T47D (cell line): Measurements from ENCODE around the gene RBFOX2.

Source experiments
- DNase-seq, 2 experiments: peaks; one replicate each; pipeline versions ENCODE4 v3.0.0 to v3.0.0-alpha.2; 2011 to 2012; ENCODE audit warnings: low read depth in 1 of 2, low spot score in 1 of 2
- JUND ChIP-seq: IDR thresholded peaks from 2 replicates; pipeline ENCODE4 v1.6.1; 2012; ENCODE audit warnings: low read depth
- in situ Hi-C: cut with HindIII; loops from 2 replicates; pipeline ENCODE4 v1.10.0; 2016; ENCODE audit warnings: low sequenced_read_pairs, low pct_unique_long_range_greater_than_20kb

RBFOX2 gene

DNA sequence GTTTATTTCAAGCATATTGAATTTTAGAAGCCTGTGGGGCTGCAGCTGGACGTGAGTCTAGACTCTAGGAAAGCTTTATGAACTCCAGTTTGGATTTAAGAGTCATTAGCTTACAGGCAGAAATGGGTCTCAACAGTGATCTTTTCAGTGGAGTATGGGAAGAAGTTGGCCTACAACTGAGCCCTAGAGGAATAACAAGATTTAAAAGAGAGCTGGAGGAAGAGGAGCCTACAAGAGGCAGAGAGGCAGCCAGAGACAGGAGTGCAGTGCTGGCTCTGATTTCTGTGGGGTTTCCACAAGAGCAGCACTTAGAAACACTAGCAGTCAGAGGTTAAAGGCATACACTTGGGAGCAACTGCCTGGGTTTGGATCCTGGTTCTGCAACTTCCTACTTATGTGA is 293.1 kb downstream of the RBFOX2 start:
- in situ Hi-C loops, result no loop called here
- TF ChIP-seq JUND, result no peak
- DNase-seq, result no peak

DNA sequence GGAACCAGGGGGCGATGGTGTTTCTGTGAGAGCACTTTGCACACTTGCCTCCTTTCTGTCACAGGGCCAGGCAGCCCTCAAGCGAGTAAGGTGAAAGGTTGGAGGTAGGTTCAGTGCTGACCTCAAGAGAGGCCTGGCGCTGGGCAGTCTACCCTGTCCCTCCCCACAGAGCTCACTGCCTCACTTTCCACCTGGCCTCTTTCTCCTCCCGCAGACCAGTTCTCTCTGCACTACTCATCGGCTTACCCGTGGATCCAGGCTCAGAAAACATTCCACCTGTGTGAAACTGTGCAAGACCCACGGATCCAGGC is 294.2 kb downstream of the RBFOX2 start:
- DNase-seq, result no peak
- TF ChIP-seq JUND, result no peak
- in situ Hi-C loops, result no loop called here

DNA sequence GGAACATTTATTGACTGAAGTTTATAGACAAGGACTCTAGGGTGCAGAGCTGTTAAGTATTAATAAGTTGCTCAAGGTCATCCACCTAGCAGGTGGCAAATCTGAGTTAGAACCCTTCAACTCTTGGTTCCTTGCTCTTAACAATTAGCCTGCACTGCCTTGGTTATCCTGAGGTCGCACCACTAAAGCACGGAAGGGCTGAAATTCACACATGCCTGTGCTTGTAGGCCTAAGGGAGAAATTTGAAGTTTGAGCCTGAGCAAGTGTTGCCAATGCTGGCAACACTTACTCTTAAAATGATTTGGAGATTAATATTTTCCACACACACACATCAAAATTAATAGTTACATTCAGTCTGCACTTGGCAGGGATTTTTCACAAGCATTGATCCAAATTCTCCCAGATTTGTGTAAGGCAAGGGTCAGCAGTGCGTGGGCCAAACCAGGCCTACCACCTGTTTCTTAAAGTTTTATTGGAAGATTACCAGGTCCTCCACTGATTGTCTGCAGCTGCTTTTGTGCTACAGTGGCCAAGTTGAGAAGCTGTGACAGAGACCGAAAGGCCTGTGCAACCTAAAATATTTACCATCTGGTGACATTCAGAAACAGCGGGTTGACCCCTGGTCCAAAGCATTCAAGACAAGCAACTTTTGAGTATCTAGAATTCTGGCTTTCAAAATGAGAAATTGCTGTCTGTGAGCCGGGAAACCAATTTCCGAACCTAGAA is 294.7 kb downstream of the RBFOX2 start:
- DNase-seq, result no peak
- in situ Hi-C loops, result no loop called here

DNA sequence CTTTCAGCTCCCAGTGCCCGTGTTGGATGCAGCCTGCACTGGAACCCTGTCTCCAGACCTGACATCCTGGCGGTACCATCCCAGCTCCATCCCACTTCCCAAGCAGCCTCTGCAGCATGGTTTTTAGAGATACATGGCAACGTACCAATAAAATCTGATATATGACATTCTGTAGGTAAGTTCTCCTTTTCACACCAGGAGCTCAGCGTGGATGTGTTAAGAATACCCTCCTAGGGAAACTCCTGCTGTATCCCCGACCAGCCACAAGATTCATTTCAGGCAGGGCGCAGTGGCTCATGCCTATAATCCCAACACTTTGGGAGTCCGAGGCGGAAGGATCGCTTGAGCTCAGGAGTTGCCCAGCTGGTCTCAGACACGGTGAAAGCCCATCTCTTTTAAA is 295.6 kb downstream of the RBFOX2 start:
- in situ Hi-C loops, result no loop called here
- no peak for TF ChIP-seq JUND
- no peak for DNase-seq

More for the DNA sequence above, 294.7 kb downstream of the RBFOX2 start:
- no peak for TF ChIP-seq JUND

DNA sequence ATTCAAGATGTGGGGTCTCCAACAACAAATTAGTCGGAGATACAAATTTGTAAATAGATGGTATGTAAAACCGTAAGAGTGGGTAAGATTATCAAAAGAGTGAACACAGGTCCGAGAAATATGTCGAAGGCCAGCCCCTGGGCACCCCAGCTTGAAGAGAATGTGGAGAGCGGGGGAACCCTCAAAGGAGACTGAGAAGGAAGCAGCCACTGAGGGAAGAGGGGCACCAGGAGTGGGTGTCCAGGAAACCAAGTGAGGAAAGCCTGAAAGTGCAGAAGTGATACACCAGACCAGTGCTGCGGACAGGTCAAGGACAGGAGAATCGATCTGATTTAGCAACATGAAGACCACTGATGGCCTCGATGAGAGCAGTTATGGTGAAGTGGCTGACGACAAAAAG is 296.5 kb downstream of the RBFOX2 start:
- in situ Hi-C loops, result no loop called here
- no peak for TF ChIP-seq JUND
- no peak for DNase-seq

DNA sequence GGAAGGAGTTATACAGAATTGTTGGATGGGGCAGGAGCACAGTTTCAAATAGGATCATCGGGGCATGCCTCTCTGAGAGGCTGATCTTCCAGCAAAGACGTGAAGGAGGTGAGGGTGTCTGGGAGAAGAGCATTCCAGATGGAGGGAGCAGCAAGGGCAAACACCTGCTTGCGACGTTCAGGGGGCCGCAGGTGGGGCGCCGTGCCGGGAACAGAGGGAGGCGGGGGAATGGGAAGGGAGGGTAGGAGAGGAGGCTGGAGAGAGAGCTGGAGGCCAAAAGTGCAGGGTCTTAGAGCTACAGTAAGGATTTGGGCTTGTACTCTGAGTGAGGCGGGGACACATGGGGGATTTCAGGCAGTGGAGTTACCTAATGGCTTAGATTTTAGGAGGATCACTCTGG is 297.3 kb downstream of the RBFOX2 start:
- in situ Hi-C loops, result no loop called here
- no peak for TF ChIP-seq JUND
- no peak for DNase-seq

DNA sequence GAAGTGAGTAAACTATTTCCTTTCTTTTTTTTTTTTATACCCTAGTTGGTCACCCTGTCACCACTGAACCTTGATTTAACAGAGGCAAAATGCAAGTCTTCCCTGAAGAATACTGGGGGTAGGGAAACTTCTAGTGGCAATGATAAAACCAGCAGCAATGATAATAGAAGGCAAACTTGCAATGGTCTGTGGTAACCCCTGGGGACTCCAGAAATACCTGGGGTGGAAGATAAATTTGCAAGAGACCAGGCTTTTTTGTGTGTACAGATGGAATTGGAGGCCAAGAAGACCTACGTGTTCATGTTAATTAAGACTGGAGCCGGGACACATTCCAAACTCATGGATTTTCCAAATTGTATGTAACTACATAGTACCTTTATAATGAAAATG is 299.3 kb downstream of the RBFOX2 start:
- in situ Hi-C loops, result no loop called here
- no peak for TF ChIP-seq JUND
- DNase-seq, result no peak

DNA sequence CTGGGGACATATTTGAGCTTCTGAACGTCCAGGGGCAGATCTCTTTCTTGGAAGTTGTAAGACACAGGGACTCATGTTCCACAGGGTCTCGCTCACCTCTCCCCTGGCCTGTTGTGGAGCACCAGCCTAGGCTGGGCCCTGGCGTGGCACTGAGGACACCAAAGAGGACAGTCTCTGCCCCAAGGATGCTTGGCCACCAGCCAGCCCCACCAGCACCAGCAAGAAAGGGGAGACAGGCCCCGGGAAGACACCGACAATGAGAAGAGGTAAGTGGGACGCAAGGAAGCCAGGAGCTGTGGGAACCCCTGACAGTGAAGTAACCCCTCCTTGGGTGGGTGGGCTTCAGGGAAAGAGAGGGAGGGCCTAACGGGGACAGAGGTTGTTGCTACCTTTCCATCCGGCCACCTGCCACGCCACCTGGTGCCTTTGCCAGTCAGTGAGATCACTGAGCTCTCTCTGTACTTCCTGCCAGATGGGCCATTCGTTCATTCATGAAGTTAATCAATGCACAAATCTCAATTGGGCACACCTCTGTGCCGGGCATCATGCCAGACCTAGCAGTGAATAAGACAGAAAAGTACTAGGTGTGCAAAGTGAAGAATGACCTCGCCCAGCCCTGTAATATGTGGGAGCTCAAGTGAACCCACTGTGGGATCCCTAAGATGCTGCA is 299.9 kb downstream of the RBFOX2 start:
- TF ChIP-seq JUND, result no peak
- in situ Hi-C loops, result no loop called here
- peak in 1 of 2 experiments; percentile 6 for DNase-seq

DNA sequence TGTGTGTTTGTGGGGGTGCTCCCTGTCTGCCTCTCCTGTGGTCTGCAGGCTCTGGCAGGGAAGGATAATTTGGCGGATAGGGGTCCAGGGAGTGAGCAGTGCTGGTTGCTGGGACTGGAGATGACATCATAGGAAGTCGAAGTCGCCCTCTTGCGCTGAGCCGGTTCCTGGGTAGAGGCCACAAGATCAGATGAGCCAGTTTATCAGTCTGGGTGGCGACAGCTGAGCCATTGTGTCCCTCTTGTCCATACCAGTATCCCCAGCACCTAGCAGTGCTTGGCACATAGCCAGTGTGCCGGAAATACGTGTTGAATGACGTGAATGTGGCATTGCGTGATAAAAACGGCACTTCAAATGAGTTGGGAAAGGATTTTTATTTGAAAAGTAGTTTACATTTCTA is 301.2 kb downstream of the RBFOX2 start:
- DNase-seq, result no peak
- TF ChIP-seq JUND, result no peak
- in situ Hi-C loops, result no loop called here

DNA sequence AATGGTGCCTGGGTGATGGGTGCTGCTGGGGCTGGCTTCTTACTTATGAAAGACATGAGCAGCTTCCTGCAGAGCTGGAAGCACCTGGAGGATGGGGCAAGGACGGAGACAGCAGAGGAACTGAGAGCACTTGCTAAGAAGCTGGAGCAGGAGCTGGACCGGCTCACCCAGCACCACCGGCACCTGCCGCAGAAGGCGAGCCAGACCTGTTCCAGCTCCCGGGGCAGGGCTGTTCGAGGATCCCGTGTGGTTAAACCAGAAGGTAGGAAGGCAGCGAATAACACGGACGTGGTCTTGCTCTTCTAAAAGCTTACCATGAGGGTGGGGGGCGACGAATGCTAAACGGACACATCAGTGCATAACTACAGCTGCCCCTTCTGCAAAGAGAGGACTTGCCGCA is 301.7 kb downstream of the RBFOX2 start:
- TF ChIP-seq JUND, result no peak
- DNase-seq, result no peak
- in situ Hi-C loops, result no loop called here

DNA sequence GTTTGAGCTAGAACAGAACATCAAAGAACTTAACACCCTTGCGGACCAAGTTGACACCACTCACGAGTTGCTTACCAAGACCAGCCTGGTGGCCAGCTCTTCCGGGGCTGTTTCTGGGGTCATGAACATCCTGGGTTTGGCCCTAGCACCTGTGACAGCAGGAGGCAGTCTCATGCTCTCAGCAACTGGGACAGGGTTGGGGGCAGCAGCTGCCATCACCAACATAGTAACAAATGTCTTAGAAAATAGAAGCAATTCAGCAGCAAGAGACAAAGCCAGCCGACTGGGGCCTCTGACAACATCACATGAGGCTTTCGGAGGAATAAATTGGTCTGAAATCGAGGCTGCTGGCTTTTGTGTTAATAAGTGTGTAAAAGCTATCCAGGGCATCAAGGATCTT is 302.2 kb downstream of the RBFOX2 start:
- no peak for TF ChIP-seq JUND
- no peak for DNase-seq
- in situ Hi-C loops, result no loop called here

DNA sequence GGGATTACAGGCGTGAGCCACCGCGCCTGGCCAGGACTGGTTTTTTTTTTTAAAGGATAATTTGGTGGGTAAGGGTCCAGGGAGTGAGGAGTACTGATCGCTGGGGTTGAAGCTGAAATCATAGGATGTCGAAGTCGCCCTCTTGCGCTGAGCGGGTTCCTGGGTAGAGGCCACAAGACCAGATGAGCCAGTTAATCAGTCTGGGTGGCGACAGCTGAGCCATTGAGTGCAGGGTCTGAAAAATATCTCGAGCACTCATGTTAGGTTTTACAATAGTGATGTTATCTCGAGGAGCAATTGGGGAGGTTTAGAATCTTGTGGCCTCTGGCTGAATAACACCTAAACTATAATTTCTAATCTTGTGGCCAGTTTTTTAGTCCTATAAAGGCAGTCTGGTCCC is 303.1 kb downstream of the RBFOX2 start:
- no peak for TF ChIP-seq JUND
- DNase-seq, result no peak
- in situ Hi-C loops, result no loop called here

DNA sequence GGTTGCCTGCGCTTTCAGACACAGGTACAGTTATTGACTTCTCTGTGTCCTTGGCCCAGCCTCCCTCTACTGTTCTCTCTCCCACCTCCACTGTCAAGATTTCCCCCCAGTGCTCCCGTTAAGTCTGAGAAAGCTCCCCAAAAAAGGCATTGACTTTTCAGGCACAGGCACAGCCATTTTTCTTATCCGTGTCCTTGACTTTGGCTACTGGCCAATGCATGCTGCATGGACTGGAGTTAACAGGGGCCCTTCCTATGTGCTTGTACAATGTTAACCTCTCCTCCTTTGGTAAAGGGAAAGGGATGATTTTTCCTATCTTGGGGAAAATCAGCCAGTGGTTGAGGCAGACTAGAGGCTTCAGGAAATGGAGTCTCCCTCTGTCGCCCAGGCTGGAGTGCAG is 306.7 kb downstream of the RBFOX2 start:
- no peak for DNase-seq
- no peak for TF ChIP-seq JUND
- in situ Hi-C loops, result no loop called here
